GM21515 (cell line): ENCODE measurements around the gene COX10.
"Not testable (repeated sequence)": the region's sequence is repeated elsewhere in the genome, so short reads cannot be mapped to it uniquely, and the experiment has no call there.

Experiments used
- ATAC-seq: cut with Tn5 transposase; IDR thresholded peaks from one replicate; pipeline ENCODE4 v1.9.1; 2021; ENCODE audit not compliant: unreplicated experiment

The COX10 gene

DNA sequence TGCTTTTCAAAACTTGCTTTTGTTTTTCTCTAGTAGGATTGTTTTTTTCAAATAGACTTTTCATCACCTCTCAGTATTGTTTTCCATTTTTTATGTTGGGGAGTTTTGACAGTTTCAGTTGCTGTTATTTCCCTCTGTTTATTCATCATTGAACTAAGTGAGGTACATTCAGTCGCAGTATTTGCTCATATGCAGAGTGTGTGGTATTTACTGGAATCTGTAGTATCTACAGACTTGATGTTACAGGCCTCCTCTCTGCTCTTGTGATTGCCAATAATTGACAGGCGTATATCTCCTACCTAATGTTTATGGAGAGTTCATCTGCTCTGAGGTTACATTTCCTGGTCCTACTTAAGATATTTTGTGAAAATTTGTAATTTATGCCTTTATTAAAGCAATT is 49.6 kb downstream of the COX10 start:
- ATAC-seq = no peak

DNA sequence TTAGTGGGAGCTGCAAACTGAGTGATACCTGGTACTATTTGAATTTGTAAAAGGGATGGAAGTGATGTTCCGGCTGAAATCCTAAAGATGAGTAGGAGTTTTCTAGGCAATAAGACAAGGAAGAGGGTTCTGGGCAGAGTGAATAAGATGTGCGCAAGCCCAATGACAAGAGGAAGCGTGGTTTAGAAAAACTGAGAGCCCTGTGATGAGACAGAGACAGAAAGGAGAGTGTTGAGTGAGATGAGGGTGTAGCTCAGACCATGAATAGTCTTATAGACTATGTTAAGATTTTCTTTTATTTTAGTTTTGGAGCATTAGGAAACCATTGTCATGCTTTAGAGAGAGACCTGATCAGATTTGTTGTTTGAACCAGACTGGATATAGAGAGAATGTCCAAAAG is 50.2 kb downstream of the COX10 start:
- no peak for ATAC-seq

DNA sequence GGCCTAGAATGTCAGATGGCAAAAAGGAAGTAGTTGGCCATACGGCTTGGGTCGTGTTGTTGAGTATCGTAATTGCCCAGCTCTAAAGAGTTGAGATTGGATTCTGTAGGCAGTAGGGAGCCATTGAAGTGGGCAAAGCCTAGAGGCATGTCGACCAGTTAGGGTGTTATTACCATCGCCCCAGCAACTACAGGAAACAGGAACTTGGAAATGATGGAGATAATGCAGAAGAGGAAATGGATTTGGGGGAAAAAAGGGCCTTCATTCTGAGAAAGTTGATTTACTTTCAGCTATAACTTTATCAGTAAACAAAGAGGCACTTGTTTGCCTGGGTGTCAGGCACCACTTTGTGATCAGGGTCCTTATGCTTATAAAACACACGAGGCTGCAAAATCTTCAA is 52.6 kb downstream of the COX10 start:
- no peak for ATAC-seq

DNA sequence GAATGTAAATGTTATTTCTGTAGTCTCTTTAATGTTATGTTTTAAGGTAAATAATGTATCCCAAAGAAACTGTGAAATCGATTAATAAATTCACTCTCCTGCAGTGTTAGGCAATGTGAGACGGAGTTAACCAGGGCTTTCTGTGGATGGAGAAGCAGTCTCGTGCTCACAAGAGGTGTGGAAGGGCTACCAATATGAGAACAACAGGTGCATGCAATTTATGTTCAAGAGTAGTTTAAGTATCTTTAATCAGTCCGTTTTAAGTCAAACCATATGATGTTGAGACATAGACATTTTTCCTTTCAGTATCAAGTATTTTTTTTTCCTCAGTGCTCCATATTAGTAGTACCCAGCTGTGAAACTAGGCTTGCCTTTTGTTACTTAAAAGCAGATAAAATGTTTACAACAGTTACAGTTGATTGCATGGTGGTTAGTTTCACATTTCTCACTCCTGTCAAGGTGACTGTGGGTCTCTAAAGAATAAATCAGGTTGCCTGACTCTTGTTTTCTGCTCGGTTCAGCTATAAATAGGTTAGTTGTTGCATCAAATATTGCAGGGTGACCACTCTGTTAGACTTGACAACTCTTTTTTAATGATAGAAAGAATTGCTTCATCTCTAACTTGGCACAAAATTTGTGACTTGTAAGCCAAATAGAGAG is 54.4 kb downstream of the COX10 start:
- ATAC-seq = no peak

DNA sequence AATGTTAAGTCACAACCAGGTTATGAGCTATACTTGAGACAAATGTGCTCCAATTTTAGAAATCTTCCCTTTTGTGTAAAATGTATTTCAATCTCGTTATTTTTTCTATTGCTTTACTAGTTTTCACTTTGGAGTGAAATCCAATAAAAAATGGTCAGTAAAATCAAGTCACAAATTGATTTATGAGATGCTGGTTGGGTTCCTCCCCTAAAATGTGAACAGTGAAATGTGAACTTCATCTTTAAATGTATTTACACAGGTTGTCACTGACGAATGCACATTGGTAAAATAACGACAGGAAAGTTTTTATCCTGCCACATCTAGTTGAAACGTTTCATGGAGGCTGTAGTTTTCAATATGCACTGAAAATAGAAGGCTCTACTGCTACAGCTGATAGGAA is 55.5 kb downstream of the COX10 start:
- no peak for ATAC-seq

DNA sequence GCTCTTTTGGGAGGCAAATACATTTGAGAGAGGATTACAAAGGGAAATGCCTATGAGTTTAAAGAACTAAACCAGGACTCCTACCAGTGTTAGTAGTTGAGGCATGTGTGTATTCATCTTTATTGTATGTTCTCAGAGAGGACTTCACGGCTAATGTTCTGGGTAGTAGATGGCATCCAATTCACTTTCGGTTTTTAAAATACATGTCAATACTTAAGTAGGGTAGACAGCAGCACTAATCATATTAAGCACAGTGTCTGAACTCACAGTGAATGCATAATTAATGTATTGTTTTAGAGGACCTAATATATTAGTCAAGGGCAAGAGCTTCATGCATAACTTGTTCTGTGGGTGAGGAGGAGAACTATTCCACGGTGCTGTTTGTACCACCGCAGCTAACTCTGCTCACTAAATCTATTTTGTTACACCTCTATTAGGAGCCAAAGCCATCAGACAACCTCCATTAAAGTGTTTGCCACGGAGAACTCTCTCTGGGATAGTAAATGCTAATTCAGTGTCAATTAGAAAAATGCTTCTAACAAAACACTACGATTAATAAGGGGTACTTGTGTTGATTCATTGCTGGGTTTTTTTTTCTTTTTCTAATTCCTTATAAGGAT is 56.3 kb downstream of the COX10 start:
- ATAC-seq = no peak

DNA sequence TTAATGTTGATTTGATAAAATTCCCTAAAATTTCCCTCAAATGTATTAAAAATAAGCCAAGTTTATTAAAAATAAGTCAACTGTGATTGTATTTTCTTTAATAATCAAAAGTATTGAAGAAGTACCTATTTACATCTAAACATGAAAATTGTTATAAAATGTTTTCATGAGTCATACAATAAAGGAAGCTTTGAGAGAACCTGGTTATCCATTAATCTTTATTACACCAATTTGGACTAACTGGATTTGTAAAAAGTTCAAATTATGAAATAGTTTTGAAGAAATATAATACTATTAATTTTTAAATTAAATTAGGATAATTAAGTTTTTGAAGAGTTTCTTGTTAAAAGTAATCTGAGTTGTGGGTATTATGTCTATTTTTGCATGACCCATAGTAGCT is 63.8 kb downstream of the COX10 start:
- ATAC-seq = no peak

DNA sequence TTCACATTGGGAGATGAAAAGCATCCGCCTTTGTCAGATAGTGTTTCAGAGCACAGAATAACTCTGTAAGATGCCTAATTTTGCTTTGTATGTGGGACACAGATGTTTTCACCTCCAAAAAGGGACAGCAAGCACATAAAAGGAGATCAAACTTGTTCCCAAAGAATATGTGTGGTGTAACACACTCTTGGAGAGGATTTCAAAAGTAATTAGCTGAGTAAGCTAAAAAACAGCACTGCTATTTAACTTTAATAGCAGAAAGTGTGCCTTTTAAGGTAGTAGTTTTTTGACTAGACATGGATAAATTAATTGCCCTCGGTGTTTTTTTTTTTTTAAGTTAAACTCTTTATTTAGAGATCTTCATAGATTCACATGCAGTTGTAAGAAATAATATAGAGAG is 65.2 kb downstream of the COX10 start:
- ATAC-seq = no peak

DNA sequence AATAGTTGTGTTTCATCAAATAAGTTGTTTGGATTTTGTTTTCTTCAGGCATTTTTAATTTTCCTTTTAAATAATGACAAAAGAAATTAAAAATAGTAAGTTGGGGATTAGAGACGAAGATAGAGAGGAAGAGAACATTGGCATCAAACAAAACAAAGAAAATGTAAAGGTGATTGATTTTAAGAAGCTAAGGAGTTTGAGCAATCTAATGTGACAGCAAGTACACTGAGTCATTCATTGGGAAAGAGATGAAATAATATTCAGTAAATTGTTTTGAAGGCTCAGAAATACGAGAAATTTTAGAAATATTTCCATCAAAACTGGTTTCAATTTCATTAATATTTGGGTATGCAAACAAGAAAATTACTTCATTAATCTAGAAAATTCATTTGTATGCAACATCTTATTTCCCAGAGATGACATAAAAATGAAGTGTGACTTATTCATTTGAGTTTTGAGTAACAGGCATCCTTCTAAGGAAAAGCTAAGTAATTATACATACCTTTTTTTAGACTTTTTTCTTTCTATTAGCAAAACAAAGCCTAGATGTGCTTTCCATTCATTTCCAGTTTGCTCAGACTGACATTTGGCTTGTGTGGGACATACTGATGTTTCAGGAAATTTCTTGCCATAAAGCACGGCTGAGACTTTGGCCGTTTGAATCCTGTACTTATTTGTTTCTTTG is 66.7 kb downstream of the COX10 start:
- ATAC-seq = no peak

DNA sequence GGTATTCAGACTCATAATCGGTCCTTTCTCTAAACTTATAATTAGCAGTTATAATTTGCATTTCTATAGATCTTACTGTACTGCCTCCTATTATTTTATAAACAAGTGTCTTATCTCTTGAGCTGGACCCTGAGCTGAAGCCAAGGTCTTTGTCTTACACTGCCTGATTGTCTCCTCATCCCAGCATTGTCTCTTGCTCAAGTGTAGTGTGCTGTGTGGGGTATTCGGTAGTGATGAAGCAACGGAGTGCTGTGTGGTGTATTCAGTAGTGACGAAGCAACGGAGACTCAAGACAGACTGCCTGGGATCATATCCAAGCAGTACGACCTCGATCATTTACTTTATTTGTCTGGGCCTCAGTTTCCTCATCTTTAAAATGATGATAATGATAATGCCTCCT is 69.3 kb downstream of the COX10 start:
- no peak for ATAC-seq

DNA sequence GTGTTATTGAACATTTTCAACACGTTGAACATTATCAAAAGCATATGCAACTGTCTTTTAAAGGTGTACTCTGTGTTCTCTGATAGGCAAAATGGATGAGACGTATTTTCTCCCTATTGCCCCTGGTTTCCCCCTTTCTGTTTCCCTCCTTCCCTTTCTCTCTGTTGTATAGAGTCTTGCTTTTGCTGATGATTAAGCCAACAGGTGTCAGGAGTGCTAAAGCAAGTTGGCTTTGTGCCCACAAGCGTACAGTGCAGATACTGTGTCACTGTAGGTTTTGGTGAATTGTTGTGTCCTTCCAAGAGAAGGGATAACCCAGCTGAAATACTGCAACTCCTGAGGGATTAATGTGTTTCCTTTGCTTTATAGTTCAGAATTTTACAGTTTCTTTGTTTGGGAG is 74.4 kb downstream of the COX10 start:
- no peak for ATAC-seq

DNA sequence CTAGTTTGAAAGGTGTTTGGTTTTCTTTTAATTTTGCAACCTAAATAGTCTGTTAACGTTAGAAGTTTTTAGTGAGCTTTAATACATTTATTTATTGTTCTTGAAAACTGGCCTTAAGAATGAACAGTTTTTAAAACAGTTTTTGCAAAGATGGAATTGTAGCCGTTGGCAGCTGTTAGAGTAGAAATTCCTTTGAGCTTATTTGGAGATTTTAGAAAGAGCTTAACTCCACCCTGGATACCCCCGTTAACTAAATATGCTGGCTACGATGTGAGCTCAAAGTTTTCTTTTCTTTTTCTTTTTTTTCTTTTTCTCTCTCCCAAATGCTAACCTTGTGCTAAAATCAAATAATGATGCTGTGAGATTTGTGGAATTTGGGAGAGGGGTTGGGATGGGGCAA is 75.2 kb downstream of the COX10 start:
- ATAC-seq = no peak

DNA sequence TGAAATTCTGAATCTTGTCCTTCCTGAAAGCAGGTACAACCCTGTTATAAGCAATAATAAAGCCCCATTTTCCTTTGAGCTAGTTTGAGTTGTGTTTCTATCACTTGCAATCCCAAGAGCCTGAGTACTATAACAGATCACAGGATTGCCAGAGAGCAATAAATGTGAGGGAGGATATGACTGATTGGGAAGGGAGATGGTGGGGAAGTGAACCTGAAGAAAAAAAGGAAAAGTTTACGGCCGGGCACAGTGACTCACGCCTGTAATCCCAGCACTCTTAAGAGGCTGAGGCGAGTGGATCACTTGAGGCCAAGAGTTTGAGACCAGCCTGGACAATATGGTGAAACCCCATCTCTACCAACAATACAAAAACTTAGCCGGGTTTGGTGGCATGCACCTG is 80.4 kb downstream of the COX10 start:
- ATAC-seq = no peak

DNA sequence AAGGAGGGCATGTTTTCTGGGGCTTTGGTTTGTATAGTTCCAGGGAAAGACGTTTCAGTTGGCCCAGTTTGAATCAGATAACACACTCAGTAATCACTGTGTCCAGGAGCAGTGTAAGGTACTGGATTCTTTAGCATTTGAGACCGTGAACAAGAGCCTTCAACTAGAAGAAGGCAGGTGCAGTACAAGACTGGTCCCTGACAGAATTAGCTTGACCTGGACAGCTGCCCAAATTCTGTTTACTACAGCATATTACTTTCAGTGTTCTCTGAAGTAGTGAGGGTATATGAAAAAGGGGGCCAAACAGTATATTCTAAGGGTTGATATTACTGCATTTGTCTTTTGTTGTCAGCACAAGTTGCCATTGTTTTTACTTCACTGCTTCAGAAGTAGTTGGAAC is 81.3 kb downstream of the COX10 start:
- no peak for ATAC-seq

DNA sequence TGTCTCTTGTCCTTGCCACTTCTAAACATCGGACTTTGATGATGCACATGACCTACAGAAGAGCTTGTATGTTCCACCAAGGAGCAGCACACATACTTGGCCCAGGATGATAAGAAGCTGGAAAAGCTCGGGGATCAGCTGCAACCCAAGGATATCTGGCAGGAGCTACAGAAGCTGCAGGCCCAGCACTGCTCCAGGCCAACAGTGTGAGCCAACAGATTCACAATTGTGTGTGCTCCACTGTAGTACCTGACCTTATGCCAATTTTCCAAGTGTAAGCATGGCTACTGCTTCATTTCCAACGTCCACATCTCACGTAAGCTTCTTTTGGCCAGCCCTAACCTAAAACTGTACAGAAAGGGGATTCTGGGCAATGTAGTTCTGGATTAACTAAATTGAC is 83.4 kb downstream of the COX10 start:
- ATAC-seq = no peak

DNA sequence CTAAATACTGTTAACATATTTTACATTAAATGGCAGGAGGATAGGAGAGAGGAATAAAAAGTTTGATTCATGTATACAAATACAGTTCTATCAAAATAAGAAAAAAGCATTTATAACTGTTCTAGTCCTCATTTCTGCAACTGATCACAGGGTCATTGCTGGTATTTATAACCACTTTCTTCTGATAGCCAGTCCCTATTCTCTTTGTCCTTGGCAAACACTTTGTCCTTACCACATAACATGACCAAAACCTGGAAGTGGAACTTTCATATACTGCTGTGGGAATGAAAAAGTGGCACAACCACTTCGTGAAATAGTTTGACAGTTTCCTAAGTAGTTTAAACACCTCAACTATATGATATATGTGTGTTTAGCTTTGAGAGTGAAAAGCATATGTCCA is 84.1 kb downstream of the COX10 start:
- ATAC-seq = no peak

DNA sequence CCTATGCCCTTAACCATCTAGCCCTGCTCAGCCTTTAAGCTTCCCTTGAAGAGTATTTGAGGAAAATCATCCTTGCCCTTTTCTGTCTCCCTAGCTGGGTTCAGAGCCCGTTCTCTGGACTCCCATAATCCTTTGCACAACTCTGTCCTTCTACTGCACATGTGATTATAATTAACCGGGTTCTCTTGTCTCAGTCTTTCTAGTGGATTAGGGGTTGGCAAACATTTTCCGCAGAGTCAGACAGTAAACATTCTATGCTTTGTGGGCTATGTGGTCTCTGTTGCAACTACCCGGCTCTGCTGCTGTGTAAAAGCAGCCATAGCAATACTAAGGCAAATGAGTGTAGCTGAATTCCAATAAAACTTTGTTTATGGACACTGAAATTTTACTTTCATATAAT is 87.4 kb downstream of the COX10 start:
- ATAC-seq = no peak

DNA sequence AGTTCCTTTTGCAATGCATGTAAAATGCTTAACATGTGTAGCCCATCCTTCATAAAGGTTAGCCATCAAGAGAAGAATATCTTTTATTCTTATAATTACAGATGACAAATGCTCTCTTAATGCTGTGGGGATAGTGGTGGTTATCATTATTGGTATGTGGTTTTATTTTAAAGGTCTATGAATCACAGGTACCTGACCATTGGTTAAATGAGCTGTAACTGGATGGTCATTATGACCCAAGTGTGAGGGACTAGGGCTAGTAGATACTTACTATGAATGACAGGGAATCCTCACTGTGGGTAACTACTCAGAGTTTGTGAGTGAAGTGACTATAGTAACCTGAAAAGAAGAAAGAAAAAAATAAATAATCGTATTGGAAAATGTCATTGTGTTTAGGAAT is 88.5 kb downstream of the COX10 start:
- ATAC-seq = no peak

DNA sequence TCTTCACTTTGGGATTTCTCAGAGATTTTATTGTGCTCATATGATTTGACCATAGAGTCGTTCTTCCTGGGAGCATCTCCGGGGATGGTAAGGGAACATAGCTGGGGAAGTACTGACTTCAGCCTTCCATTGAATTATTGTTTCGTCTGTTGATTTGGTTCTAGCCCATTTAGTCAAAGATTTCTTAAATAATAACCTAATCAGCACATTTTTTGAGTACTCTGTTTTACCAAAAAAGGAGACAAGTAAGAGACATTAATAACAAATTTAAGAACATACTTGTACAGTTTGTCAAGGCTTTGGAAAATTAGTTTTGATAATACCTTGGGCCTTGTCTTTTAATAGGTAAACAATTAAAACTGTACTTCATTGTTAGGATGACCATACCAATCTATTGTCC is 89.4 kb downstream of the COX10 start:
- ATAC-seq = no peak

DNA sequence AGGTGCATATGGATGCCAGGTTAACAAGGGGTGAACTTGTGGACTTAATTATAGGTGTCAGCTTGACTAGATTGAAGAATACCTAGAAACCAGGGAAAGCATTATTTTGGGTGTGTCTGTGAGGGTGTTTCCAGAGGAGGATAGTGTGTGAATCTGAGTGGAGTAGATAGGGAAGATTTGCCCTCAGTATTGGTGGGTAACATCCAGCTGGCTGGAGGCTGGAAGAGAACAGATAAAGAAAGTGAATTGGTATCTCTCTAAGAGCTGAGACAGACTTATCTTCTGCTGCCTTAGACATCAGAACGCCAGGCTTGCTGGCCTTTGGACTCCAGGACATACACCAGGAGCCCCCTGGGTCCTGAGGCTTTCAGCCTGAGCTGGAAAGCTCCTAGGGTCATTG is 92.1 kb downstream of the COX10 start:
- no peak for ATAC-seq

DNA sequence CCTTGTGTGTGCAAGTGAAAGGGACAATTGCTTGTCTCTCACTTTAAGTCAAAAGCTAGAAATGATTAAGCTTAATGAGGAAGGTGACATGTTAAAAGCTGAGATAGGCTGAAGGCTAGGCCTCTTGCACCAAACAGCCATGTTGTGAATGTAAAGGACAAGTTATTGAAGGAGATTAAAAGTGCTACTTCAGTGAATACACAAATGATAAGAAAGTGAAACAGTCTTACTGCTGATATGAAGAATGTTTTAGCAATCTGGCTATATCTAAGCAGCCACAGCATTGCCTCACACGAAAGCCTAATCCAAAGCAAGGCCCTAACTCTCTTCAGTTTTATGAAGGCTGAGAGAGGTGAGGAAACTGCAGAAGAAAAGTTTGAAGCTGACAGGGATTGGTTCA is 96.3 kb downstream of the COX10 start:
- ATAC-seq = no peak

DNA sequence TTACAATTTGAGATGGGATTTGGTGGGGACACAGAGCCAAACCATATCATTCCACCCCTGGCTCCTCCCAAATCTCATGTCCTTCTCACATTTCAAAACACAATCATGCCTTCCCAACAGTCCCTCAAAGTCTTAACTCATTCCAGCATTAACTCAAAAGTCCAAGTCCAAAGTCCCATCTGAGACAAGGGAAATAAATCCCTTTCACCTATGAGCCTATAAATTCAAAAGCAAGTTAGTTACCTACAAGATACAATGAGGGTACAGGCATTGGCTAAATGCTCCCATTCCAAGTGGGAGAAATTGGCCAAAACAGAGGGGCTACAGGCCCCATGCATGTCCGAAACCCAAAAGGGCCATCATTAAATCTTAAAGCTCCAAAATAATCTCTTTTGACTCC is 98.5 kb downstream of the COX10 start:
- ATAC-seq = not testable (repeated sequence)

DNA sequence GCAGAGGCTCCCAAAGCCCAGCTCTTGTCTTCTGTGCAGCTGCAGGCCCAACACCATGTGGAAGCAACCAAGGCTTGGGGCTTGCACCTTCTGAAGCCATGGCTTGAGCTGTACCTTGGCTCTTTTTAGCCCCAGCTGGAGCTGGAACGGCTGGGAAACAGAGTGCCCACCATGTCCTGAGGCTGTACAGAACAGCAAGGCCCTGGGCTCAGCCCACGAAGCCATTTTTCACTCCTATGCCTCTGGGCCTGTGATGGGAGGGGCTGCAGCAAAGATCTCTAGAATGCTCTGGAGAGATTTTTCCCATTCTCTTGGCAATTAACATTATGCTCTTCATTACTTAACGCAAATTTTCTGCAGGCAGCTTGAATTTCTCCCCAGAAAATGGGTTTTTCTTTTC is 99.3 kb downstream of the COX10 start:
- ATAC-seq = no peak
